ENCODE results near the gene RPL29.

RPL29 gene

DNA sequence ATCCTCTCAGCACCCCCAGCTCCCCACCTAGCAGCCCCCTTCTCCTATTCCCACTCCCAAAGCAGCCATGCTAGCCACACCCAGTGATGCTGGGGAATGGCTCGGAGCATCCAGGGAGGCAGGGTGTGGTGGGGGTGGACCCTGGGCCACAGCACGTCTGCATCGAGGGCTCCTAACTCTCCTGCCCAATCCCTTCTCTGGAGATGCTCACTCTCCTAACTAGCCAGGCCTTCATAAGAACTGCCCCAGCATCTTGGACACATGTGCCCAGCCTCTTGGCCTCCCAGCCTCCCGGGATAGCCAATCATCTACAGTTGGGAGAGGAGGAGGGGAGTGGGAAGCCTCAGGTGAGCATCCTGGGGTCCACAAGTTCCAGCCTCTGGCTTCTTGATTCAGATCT lies 31.2 kb downstream of the RPL29 start:
- no CpG with 5 or more reads among the region's 4 CpGs for WGBS, 2 donors (ENCODE audit: extremely low coverage in 2 of 2, insufficient read length in 2 of 2, insufficient replicate concordance in 1 of 2)

DNA sequence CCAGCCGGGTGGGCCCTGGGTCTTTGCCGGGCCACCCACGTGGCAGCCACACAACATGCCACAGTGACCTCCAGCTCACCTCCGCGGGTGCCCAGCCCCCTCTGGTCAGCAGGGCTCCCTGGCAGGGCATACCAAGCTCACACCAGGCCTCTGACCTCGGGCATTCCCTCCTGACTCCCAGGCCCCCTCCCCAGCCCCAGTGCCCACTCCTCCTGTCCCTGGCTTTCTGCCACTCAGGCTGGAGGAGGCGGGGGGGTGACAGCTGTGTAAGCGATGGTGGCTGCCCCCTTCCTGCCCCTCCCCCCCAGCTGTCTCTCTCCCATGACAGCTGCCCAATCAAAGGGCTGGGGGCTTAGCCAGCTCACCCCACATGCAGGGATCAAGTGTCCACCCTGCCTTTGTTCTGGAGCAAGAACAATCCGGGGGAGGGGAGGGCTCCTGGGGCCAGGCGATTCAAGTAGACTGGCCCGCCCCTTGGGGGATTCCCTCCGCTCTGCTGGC lies 31.7 kb downstream of the RPL29 start:
- H3K27ac ChIP-seq (replicated peaks; ENCODE audit: low read length), result no peak overlapping the region
- H3K4ac ChIP-seq (ENCODE audit: low read length), result no peak overlapping the region
- H3K4me1 ChIP-seq (ENCODE audit: control insufficient read depth in 2 of 2, insufficient read depth in 1 of 2, low read depth in 1 of 2, low read length in 2 of 2), result peaks cover 39 to 50% of the 10 kb centered on the region in 2 donors
- no CpG with 5 or more reads among the region's 12 CpGs for WGBS, 2 donors (ENCODE audit: extremely low coverage in 2 of 2, insufficient read length in 2 of 2, insufficient replicate concordance in 1 of 2)
- no peak overlapping the region for H2BK12ac ChIP-seq (ENCODE audit: low read length)
- H4K8ac ChIP-seq (ENCODE audit: low read depth, low read length), result no peak overlapping the region
- H3K36me3 ChIP-seq (replicated peaks in 1 of 2; ENCODE audit: control insufficient read depth in 2 of 2, insufficient read depth in 2 of 2, low read length in 2 of 2), result peaks cover 11 to 23% of the 10 kb centered on the region in 2 donors
- no peaks in the 10 kb centered on the region for H3K27me3 ChIP-seq (ENCODE audit: control insufficient read depth in 3 of 3, insufficient read depth in 3 of 3, low read depth in 1 of 3, low read length in 3 of 3)
- peaks cover 0 to 2% of the 10 kb centered on the region in 2 donors for H3K9me3 ChIP-seq (replicated peaks in 1 of 2; ENCODE audit: control insufficient read depth in 2 of 2, insufficient read depth in 1 of 2, low read depth in 1 of 2, low read length in 2 of 2)
- H4K91ac ChIP-seq (ENCODE audit: low read depth, low read length, poor library complexity), result no peak overlapping the region
- no peak overlapping the region for H2BK5ac ChIP-seq (ENCODE audit: low read length)
- peak overlapping the region; percentile 39 for H2BK15ac ChIP-seq (ENCODE audit: low read length)
- no peak overlapping the region for H3K23ac ChIP-seq (ENCODE audit: low read depth, low read length, poor library complexity)
- H3K14ac ChIP-seq (ENCODE audit: low read length), result peak overlapping the region; percentile 31
- peak overlapping the region; percentile 55 for H3K4me2 ChIP-seq (ENCODE audit: insufficient read depth, low read length, poor library complexity, severe bottlenecking)
- H3K79me1 ChIP-seq (ENCODE audit: low read depth, low read length), result peaks cover 8% of the 10 kb centered on the region
- no peak overlapping the region for H2BK120ac ChIP-seq (ENCODE audit: low read depth, low read length)
- H3K9ac ChIP-seq (ENCODE audit: low read depth, low read length, poor library complexity), result no peak overlapping the region
- peak overlapping the region; percentile 88 for H3K18ac ChIP-seq (ENCODE audit: low read length)
- DNase-seq (ENCODE audit: low spot score), result no peak
- H2AFZ ChIP-seq (ENCODE audit: low read length), result no peak overlapping the region
- H3K4me3 ChIP-seq (ENCODE audit: low read length in 2 of 2), result no peak overlapping the region
- H2AK5ac ChIP-seq (ENCODE audit: low read depth, low read length), result peak overlapping the region; percentile 86

More for the DNA sequence above, 31.2 kb downstream of the RPL29 start:
- Histone ChIP-seq H3K9me3 (replicated peaks in 1 of 2; ENCODE audit: control insufficient read depth in 2 of 2, insufficient read depth in 1 of 2, low read depth in 1 of 2, low read length in 2 of 2) (peaks cover 0 to 2% of the 10 kb centered on the region in 2 donors), H2BK12ac (ENCODE audit: low read length) (peak overlapping the region; percentile 93), H2BK120ac (ENCODE audit: low read depth, low read length) (no peak overlapping the region), H3K23ac (ENCODE audit: low read depth, low read length, poor library complexity) (no peak overlapping the region), H3K36me3 (replicated peaks in 1 of 2; ENCODE audit: control insufficient read depth in 2 of 2, insufficient read depth in 2 of 2, low read length in 2 of 2) (peaks cover 7 to 18% of the 10 kb centered on the region in 2 donors), H3K18ac (ENCODE audit: low read length) (peak overlapping the region; percentile 79), H3K4ac (ENCODE audit: low read length) (no peak overlapping the region), H3K79me1 (ENCODE audit: low read depth, low read length) (peaks cover 8% of the 10 kb centered on the region), H3K27ac (replicated peaks; ENCODE audit: low read length) (no peak overlapping the region), H4K91ac (ENCODE audit: low read depth, low read length, poor library complexity) (no peak overlapping the region), H3K4me1 (ENCODE audit: control insufficient read depth in 2 of 2, insufficient read depth in 1 of 2, low read depth in 1 of 2, low read length in 2 of 2) (peaks cover 43 to 55% of the 10 kb centered on the region in 2 donors), H3K27me3 (ENCODE audit: control insufficient read depth in 3 of 3, insufficient read depth in 3 of 3, low read depth in 1 of 3, low read length in 3 of 3) (no peaks in the 10 kb centered on the region), H3K14ac (ENCODE audit: low read length) (no peak overlapping the region), H3K9ac (ENCODE audit: low read depth, low read length, poor library complexity) (no peak overlapping the region), H2AK5ac (ENCODE audit: low read depth, low read length) (peak overlapping the region; percentile 96), H3K4me3 (ENCODE audit: low read length in 2 of 2) (no peak overlapping the region), H3K4me2 (ENCODE audit: insufficient read depth, low read length, poor library complexity, severe bottlenecking) (peak overlapping the region; percentile 55), H2AFZ (ENCODE audit: low read length) (no peak overlapping the region), H2BK15ac (ENCODE audit: low read length) (no peak overlapping the region), H2BK5ac (ENCODE audit: low read length) (no peak overlapping the region), H4K8ac (ENCODE audit: low read depth, low read length) (no peak overlapping the region)
- DNase-seq (ENCODE audit: low spot score), result no peak

- Histone ChIP-seq H2BK12ac (ENCODE audit: low read length) (peak overlapping the region; percentile 33), H3K9ac (ENCODE audit: low read depth, low read length, poor library complexity) (no peak overlapping the region), H3K4ac (ENCODE audit: low read length) (no peak overlapping the region), H4K91ac (ENCODE audit: low read depth, low read length, poor library complexity) (no peak overlapping the region), H3K27ac (replicated peaks; ENCODE audit: low read length) (no peak overlapping the region), H3K27me3 (ENCODE audit: control insufficient read depth in 3 of 3, insufficient read depth in 3 of 3, low read depth in 1 of 3, low read length in 3 of 3) (no peaks in the 10 kb centered on the region), H3K18ac (ENCODE audit: low read length) (peak overlapping the region; percentile 39), H3K9me3 (replicated peaks in 1 of 2; ENCODE audit: control insufficient read depth in 2 of 2, insufficient read depth in 1 of 2, low read depth in 1 of 2, low read length in 2 of 2) (peaks cover 0 to 2% of the 10 kb centered on the region in 2 donors), H3K23ac (ENCODE audit: low read depth, low read length, poor library complexity) (no peak overlapping the region), H2BK5ac (ENCODE audit: low read length) (no peak overlapping the region), H3K4me3 (ENCODE audit: low read length in 2 of 2) (no peak overlapping the region), H3K36me3 (replicated peaks in 1 of 2; ENCODE audit: control insufficient read depth in 2 of 2, insufficient read depth in 2 of 2, low read length in 2 of 2) (peaks cover 14 to 33% of the 10 kb centered on the region in 2 donors), H3K4me1 (ENCODE audit: control insufficient read depth in 2 of 2, insufficient read depth in 1 of 2, low read depth in 1 of 2, low read length in 2 of 2) (peaks cover 29 to 44% of the 10 kb centered on the region in 2 donors), H3K14ac (ENCODE audit: low read length) (no peak overlapping the region), H2BK120ac (ENCODE audit: low read depth, low read length) (no peak overlapping the region), H2AFZ (ENCODE audit: low read length) (no peak overlapping the region), H2BK15ac (ENCODE audit: low read length) (no peak overlapping the region), H3K4me2 (ENCODE audit: insufficient read depth, low read length, poor library complexity, severe bottlenecking) (no peak overlapping the region), H3K79me1 (ENCODE audit: low read depth, low read length) (peaks cover 10% of the 10 kb centered on the region), H2AK5ac (ENCODE audit: low read depth, low read length) (peak overlapping the region; percentile 72), H4K8ac (ENCODE audit: low read depth, low read length) (no peak overlapping the region)
- WGBS, 2 donors (ENCODE audit: extremely low coverage in 2 of 2, insufficient read length in 2 of 2, insufficient replicate concordance in 1 of 2), result no CpG with 5 or more reads among the region's 6 CpGs
- no peak for DNase-seq (ENCODE audit: low spot score)
These were observed 32.7 kb downstream of the RPL29 start for GRCh38 chr3:51962854-51963530.
